Astrocyte of the cerebellum (primary cell): ENCODE measurements around the gene FOXL2.

Source experiments
- DNase-seq: peaks from one replicate; pipeline ENCODE4 v3.0.0-alpha.2; 2011; ENCODE audit warnings: low read depth
- H3K4me3 ChIP-seq: 2 replicates; pipeline ENCODE4 v1.5.1; 2011; ENCODE audit warnings: mild to moderate bottlenecking, low read depth, low read length, moderate library complexity
- in situ Hi-C: cut with HindIII; loops from 2 replicates; pipeline ENCODE4 v1.10.0; 2017; ENCODE audit warnings: low sequenced_read_pairs
- TF ChIP-seq, protein P1 (sequence below): IDR thresholded peaks from 2 replicates; pipeline ENCODE4 v1.5.1; 2012; ENCODE audit warnings: low read length, low read depth, moderate library complexity, mild to moderate bottlenecking; ENCODE audit errors: missing control alignments

Gene FOXL2

DNA sequence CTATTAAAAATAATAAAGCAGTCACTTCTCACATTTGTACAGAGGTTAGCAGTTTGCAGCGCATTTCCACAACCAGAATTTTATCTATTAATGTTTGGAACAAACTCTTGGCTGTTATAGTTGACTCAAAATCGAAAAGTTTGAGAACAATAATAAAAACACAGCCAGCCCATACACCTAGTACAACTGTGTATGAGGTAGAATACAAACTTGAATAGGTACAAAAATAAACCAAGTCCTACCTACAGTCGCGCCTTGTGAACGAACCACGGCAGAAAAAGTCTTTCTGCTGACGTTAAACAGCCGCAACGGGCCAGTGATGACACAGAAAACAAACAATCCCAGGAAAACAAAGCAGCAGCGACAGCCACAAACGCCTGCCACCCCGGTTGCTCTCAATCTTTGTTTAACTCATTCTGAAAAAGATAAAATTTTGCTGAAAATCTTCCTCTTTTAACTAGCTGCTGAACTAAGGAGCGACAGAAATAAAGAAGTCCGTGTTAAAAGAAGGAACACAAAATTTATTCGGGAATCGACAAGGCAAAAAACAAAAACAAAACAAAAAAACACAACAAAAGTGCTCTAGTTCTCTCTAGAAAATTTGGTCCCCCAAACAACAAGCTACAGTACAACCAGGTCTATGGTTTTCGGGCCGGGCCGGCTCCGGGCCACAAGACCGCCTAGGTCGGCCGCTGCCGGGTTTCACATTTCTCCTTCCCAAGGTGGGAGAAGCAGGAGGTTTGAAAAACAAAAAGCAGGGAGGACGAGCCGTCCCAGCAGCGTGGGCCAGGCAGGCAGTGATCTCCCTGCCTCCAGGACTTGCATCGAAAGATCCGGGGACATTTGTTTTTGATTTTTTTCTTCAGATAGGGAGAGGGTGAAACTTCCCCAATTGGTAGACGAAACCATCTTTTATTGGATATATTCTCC is 2.9 kb downstream of the FOXL2 start:
- H3K4me3 ChIP-seq = no peak overlapping the region
- in situ Hi-C loops = loop anchor here (10.0 kb wide), 1 partner anchor 361 kb away; no protein-coding TSS in a partner anchor
- DNase-seq = no peak
- TF ChIP-seq, protein P1, sequence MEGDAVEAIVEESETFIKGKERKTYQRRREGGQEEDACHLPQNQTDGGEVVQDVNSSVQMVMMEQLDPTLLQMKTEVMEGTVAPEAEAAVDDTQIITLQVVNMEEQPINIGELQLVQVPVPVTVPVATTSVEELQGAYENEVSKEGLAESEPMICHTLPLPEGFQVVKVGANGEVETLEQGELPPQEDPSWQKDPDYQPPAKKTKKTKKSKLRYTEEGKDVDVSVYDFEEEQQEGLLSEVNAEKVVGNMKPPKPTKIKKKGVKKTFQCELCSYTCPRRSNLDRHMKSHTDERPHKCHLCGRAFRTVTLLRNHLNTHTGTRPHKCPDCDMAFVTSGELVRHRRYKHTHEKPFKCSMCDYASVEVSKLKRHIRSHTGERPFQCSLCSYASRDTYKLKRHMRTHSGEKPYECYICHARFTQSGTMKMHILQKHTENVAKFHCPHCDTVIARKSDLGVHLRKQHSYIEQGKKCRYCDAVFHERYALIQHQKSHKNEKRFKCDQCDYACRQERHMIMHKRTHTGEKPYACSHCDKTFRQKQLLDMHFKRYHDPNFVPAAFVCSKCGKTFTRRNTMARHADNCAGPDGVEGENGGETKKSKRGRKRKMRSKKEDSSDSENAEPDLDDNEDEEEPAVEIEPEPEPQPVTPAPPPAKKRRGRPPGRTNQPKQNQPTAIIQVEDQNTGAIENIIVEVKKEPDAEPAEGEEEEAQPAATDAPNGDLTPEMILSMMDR = no peak

DNA sequence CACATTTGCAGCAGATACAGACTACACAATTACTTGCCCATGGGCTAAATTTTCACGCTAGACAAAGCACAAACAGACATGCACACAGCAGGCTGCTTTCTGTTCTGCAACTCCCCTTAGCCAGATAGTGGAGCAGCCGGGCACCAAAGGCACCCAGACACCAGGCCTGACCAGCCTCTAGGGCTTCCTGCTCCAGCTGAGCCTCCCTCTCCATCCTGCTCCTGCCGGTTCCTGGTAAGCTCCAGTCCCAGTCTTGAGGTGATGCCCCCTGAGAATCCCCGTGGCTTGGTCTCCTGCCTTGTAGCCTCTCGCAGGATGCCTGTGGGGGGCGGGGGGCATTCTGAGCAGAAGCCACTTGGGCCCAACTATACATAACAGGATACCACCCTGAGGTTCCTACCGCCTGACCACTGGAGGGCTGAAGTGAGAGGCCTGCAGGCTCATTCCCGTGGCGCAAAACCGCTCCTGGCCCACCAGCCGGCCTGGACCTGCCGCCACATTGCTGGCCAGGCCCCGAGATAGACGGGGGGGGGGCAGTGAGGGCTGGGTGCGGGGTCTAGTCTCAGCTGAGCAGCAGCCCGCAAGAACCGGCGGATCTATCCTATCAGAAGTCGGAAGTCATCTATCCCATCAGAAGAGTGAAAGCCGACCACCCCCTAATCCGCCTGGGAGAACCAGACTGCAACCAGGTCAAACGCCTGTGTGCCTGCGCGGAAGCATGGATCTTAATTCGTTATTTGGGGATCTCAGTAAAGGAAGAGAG is 3.9 kb downstream of the FOXL2 start:
- no peak for DNase-seq
- in situ Hi-C loops = loop anchor here (10.0 kb wide), 1 partner anchor 362 kb away; no protein-coding TSS in a partner anchor

DNA sequence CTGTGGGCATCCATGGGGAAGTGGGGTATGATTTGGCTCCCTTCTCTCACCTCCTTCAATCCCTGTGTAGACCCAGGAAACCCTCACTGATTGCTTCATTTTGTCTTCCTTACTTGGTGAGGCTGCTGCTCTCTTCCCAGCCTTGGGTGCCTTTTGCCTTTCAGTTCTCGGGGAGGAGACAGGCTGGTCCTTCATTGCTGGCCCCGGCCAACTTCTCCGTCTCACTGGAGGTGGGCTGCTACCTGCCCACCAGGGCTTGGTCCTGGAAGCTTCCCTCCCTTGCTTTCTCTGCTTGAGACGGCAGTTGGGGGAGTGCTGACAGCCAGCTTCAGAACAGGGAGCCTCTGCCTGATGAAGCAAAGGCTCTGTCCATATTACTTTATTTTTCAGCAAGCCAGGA is 4.7 kb downstream of the FOXL2 start:
- H3K4me3 ChIP-seq = no peak overlapping the region
- TF ChIP-seq, protein P1 = no peak
- no peak for DNase-seq
- in situ Hi-C loops = loop anchor here (10.0 kb wide), 1 partner anchor 363 kb away; no protein-coding TSS in a partner anchor

More for the DNA sequence above, 3.9 kb downstream of the FOXL2 start:
- TF ChIP-seq, protein P1 = no peak
- no peak overlapping the region for H3K4me3 ChIP-seq

DNA sequence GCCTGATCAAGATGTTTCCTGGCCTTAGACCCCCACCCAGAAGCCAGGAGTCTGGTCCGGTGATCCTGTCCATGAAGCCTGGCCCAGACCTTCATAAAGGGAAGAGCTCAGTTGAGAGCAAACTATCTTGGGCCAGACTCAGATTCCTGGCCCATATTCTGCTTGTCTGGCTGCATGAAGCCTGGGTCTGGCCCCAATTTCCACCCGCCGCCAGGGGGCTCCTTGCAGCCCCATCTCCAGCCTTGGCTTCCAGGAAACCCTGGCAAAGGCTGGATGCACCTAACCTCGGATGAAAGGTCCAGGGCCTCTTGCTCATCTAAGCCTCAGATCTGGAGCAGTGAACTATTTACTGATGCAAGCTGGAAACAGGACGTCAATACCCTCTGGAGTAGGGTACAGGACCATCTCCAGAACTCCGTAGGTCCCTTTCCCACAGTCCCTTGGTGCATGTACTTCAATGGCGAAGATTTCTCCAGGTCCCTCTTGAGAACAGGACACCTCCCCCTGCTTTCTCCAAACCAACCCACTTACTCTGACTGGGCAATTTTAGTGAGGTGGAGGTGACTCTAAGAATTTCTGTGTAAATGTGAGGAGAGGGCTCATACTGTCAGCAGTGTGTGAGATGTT is 5.6 kb downstream of the FOXL2 start:
- TF ChIP-seq, protein P1 = peak; percentile 63
- in situ Hi-C loops = loop anchor here (10.0 kb wide), 1 partner anchor 363 kb away; no protein-coding TSS in a partner anchor
- no peak for DNase-seq
- H3K4me3 ChIP-seq = no peak overlapping the region

DNA sequence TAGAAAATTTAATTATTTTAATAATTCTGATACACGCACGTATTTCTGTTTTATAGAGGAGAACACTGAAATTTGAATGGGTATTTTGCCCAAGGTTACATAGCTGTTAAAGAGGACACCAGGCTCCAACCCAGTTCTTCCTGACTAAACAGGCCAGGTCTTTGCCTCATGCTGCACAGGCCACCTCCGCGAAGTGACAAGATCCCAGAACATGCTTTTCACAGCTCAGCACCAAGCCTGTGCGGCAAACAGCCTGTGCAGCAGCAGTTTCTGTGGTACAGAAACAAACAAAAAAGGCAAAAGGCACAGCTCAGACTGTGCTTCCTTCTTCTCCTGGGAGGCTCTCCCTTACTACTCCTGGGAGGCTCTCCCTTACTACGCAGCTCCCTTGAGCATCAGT is 6.5 kb downstream of the FOXL2 start:
- TF ChIP-seq, protein P1 = no peak
- DNase-seq = no peak
- H3K4me3 ChIP-seq = no peak overlapping the region
- in situ Hi-C loops = loop anchor here (10.0 kb wide), 1 partner anchor 364 kb away; no protein-coding TSS in a partner anchor

DNA sequence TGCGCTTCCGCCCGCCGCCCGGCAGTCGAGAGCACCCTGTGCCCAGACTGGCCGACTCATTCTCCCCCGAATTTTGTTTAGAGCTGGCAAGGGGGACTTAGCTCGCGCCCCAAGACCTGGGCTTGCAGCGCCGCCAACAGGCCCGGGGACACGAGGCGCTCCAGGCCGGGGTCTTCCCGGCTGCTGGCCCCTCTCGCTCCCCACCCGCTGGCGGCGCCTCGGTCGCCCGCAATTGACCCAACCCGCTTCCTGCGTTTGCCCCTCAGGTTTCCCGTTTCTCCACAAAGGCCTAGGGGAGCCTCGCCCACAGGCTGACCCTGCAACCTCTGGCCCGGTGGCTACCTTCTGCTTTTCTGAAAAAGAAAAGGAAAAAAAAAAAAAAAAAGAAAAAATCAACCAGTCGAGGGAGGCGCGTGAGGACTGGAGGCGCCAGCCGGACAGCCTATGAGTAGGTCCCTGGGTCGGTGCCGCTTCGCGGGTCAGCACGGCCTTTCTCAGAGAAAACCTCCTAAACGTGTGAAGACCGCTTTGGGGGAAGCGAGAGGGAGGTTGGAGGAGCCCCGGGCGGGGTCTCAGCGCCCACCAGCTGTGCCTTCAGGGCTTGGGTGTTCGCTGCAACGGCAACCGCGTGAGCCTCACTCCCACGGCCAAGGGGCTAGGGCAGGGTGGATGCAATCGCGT is 7.2 kb downstream of the FOXL2 start:
- no peak for DNase-seq
- in situ Hi-C loops = loop anchor here (10.0 kb wide), 1 partner anchor 365 kb away; no protein-coding TSS in a partner anchor
- H3K4me3 ChIP-seq = no peak overlapping the region
- TF ChIP-seq, protein P1 = no peak
